Neuronal stem cell (in vitro differentiated cells): ENCODE data around the gene MILR1.

Experiments used
- DNase-seq: peaks from one replicate; pipeline ENCODE4 v3.0.0-alpha.2; 2013; ENCODE audit warnings: low spot score
- H2AFZ ChIP-seq: one replicate; pipeline ENCODE4 v1.6.1; 2013; ENCODE audit warnings: mild to moderate bottlenecking, low read length, inconsistent platforms
- H2AK5ac ChIP-seq: 2 replicates; pipeline ENCODE4 v1.6.1; 2013; ENCODE audit warnings: low read depth, mild to moderate bottlenecking, inconsistent platforms, low read length, moderate library complexity, mixed read lengths
- H2BK120ac ChIP-seq: 2 replicates; pipeline ENCODE4 v1.6.1; 2013; ENCODE audit warnings: low read depth, mild to moderate bottlenecking, inconsistent platforms, low read length, moderate library complexity, mixed read lengths
- H2BK12ac ChIP-seq: one replicate; pipeline ENCODE4 v1.6.1; 2013; ENCODE audit warnings: low read length, inconsistent platforms
- H2BK15ac ChIP-seq: 2 replicates; pipeline ENCODE4 v1.6.1; 2013; ENCODE audit warnings: mild to moderate bottlenecking, low read length, inconsistent platforms, mixed read lengths
- H2BK5ac ChIP-seq: one replicate; pipeline ENCODE4 v1.6.1; 2013; ENCODE audit warnings: inconsistent platforms, mild to moderate bottlenecking, low read length, moderate library complexity
- H3K14ac ChIP-seq: one replicate; pipeline ENCODE4 v1.6.1; 2013; ENCODE audit warnings: low read length, inconsistent platforms
- H3K18ac ChIP-seq: 2 replicates; pipeline ENCODE4 v1.6.1; 2013; ENCODE audit warnings: low read length, inconsistent platforms
- H3K23ac ChIP-seq: 2 replicates; pipeline ENCODE4 v1.6.1; 2013; ENCODE audit warnings: low read depth, mild to moderate bottlenecking, mixed read lengths, low read length, inconsistent platforms; ENCODE audit not compliant: poor library complexity
- H3K27ac ChIP-seq: replicated peaks from 3 replicates; pipeline ENCODE4 v1.5.1; 2013; ENCODE audit warnings: low read length, inconsistent platforms
- H3K27me3 ChIP-seq, 3 experiments: 2 replicates each; pipeline ENCODE4 v1.6.1; 2013; ENCODE audit warnings: low read length in 3 of 3, mild to moderate bottlenecking in 2 of 3, inconsistent platforms in 1 of 3, low read depth in 1 of 3, mixed read lengths in 1 of 3, moderate library complexity in 1 of 3; ENCODE audit not compliant: control insufficient read depth in 3 of 3, insufficient read depth in 3 of 3
- H3K36me3 ChIP-seq, 2 donors: replicated peaks in 1 of 2; 2 replicates each; pipeline ENCODE4 v1.6.1; 2013; ENCODE audit warnings: low read length in 2 of 2; ENCODE audit not compliant: control insufficient read depth in 2 of 2, insufficient read depth in 2 of 2
- H3K4ac ChIP-seq: 2 replicates; pipeline ENCODE4 v1.6.1; 2013; ENCODE audit warnings: inconsistent platforms, mild to moderate bottlenecking, low read length, moderate library complexity
- H3K4me1 ChIP-seq, 2 donors: 1 replicate in 1 of 2; 2 replicates in 1 of 2; pipeline ENCODE4 v1.6.1; 2013; ENCODE audit warnings: low read length in 2 of 2, low read depth in 1 of 2; ENCODE audit not compliant: control insufficient read depth in 2 of 2, insufficient read depth in 1 of 2
- H3K4me2 ChIP-seq: one replicate; pipeline ENCODE4 v1.6.1; 2013; ENCODE audit warnings: mild to moderate bottlenecking, low read length, inconsistent platforms; ENCODE audit not compliant: insufficient read depth, poor library complexity, severe bottlenecking
- H3K4me3 ChIP-seq, 2 donors: 2 replicates each; pipeline ENCODE4 v1.5.1; 2013; ENCODE audit warnings: low read length in 2 of 2, mild to moderate bottlenecking in 2 of 2, inconsistent platforms in 1 of 2, moderate library complexity in 1 of 2
- H3K79me1 ChIP-seq: one replicate; pipeline ENCODE4 v1.6.1; 2013; ENCODE audit warnings: low read depth, mild to moderate bottlenecking, inconsistent platforms, low read length, moderate library complexity
- H3K9ac ChIP-seq: one replicate; pipeline ENCODE4 v1.6.1; 2013; ENCODE audit warnings: mild to moderate bottlenecking, low read depth, low read length, inconsistent platforms; ENCODE audit not compliant: poor library complexity
- H3K9me3 ChIP-seq, 2 donors: replicated peaks in 1 of 2; 2 replicates each; pipeline versions ENCODE3 to v1.6.1; 2013; ENCODE audit warnings: low read length in 2 of 2, mild to moderate bottlenecking in 2 of 2, inconsistent platforms in 1 of 2, low read depth in 1 of 2, mixed read lengths in 1 of 2, moderate library complexity in 1 of 2; ENCODE audit not compliant: control insufficient read depth in 2 of 2, insufficient read depth in 1 of 2
- H4K8ac ChIP-seq: one replicate; pipeline ENCODE4 v1.6.1; 2013; ENCODE audit warnings: low read depth, mild to moderate bottlenecking, inconsistent platforms, low read length, moderate library complexity
- H4K91ac ChIP-seq: one replicate; pipeline ENCODE4 v1.6.1; 2013; ENCODE audit warnings: low read length, low read depth, mild to moderate bottlenecking, inconsistent platforms; ENCODE audit not compliant: poor library complexity
- WGBS, 2 donors: extraction: QIAGEN DNeasy Blood & Tissue Kit; methylation state at CpG; one replicate each; pipeline ENCODE4 v1.1.7; 2013; ENCODE audit warnings: missing lambda C conversion rate in 2 of 2, mixed read lengths in 1 of 2; ENCODE audit not compliant: insufficient read length in 2 of 2, insufficient replicate concordance in 1 of 2; ENCODE audit errors: extremely low coverage in 2 of 2; 5-methylcytosine and 5-hydroxymethylcytosine counted together

Gene MILR1

GRCh38 chr17:64410750-64411490 is 38.0 kb upstream of the MILR1 start:
- peaks cover 8 to 18% of the 10 kb centered on the region in 2 donors for H3K4me1 ChIP-seq
- no peak for DNase-seq
- H3K27ac ChIP-seq = peak overlapping the region; percentile 9
- peak overlapping the region; percentile 47 for H3K14ac ChIP-seq
- 81 to 100% methylated on average over 1 of the region's 4 CpGs for whole genome bisulfite sequencing, 2 donors
- H2BK120ac ChIP-seq = no peak overlapping the region
- H3K4ac ChIP-seq = no peak overlapping the region
- H3K4me3 ChIP-seq = peak overlapping the region in 1 of 2 donors; percentile 65
- H3K9me3 ChIP-seq = peaks cover 0 to 6% of the 10 kb centered on the region in 2 donors
- H3K9ac ChIP-seq = no peak overlapping the region
- H2BK12ac ChIP-seq = peak overlapping the region; percentile 82
- H3K23ac ChIP-seq = no peak overlapping the region
- H3K27me3 ChIP-seq = no peaks in the 10 kb centered on the region
- H2BK5ac ChIP-seq = no peak overlapping the region
- no peak overlapping the region for H4K8ac ChIP-seq
- peak overlapping the region; percentile 94 for H2AK5ac ChIP-seq
- H3K79me1 ChIP-seq = no peaks in the 10 kb centered on the region
- H3K4me2 ChIP-seq = no peak overlapping the region
- H2AFZ ChIP-seq = peak overlapping the region; percentile 66
- H2BK15ac ChIP-seq = peak overlapping the region; percentile 98
- peak overlapping the region; percentile 22 for H4K91ac ChIP-seq
- no peaks in the 10 kb centered on the region for H3K36me3 ChIP-seq
- H3K18ac ChIP-seq = peak overlapping the region; percentile 69

- WGBS, 2 donors = no CpG with 5 or more reads among the region's 24 CpGs
- DNase-seq = peak; percentile 53
- peak overlapping the region; percentile 84 for H3K18ac ChIP-seq
- H3K36me3 ChIP-seq = no peaks in the 10 kb centered on the region
- peak overlapping the region; percentile 98 for H2BK15ac ChIP-seq
- H3K4me3 ChIP-seq = peak overlapping the region; percentile 42 to 46
- H3K9ac ChIP-seq = peak overlapping the region; percentile 7
- no peaks in the 10 kb centered on the region for H3K79me1 ChIP-seq
- H4K91ac ChIP-seq = no peak overlapping the region
- peak overlapping the region; percentile 14 for H3K14ac ChIP-seq
- H2BK12ac ChIP-seq = peak overlapping the region; percentile 64
- H2AK5ac ChIP-seq = peak overlapping the region; percentile 94
- peak overlapping the region; percentile 85 for H3K4ac ChIP-seq
- no peaks in the 10 kb centered on the region for H3K9me3 ChIP-seq
- no peak overlapping the region for H3K23ac ChIP-seq
- peak overlapping the region; percentile 67 for H2BK5ac ChIP-seq
- H2AFZ ChIP-seq = peak overlapping the region; percentile 94
- peak overlapping the region; percentile 64 for H3K4me2 ChIP-seq
- peak overlapping the region; percentile 77 for H3K27ac ChIP-seq
- H4K8ac ChIP-seq = peak overlapping the region; percentile 29
- H3K27me3 ChIP-seq = no peaks in the 10 kb centered on the region
- H2BK120ac ChIP-seq = peak overlapping the region; percentile 93
- H3K4me1 ChIP-seq = peaks cover 8 to 18% of the 10 kb centered on the region in 2 donors
These were observed 36.7 kb upstream of the MILR1 start for GRCh38 chr17:64411999-64412771.

GRCh38 chr17:64412944-64413381 is 36.0 kb upstream of the MILR1 start:
- no CpG with 5 or more reads among the region's 2 CpGs for WGBS, 2 donors
- Histone ChIP-seq H2BK15ac (no peak overlapping the region), H2BK12ac (no peak overlapping the region), H3K9ac (no peak overlapping the region), H2BK120ac (no peak overlapping the region), H3K4me2 (no peak overlapping the region), H3K4ac (no peak overlapping the region), H3K27ac (no peak overlapping the region), H3K9me3 (no peaks in the 10 kb centered on the region), H2BK5ac (no peak overlapping the region), H3K4me3 (no peak overlapping the region), H2AK5ac (no peak overlapping the region), H3K23ac (no peak overlapping the region), H3K18ac (no peak overlapping the region), H3K27me3 (no peaks in the 10 kb centered on the region), H3K14ac (no peak overlapping the region), H4K8ac (no peak overlapping the region), H3K79me1 (no peaks in the 10 kb centered on the region), H3K36me3 (no peaks in the 10 kb centered on the region), H4K91ac (no peak overlapping the region), H3K4me1 (peaks cover 8 to 18% of the 10 kb centered on the region in 2 donors), H2AFZ (no peak overlapping the region)
- no peak for DNase-seq

GRCh38 chr17:64413513-64413912 is 35.4 kb upstream of the MILR1 start:
- no peak for DNase-seq
- Histone ChIP-seq H3K4ac (no peak overlapping the region), H2BK12ac (no peak overlapping the region), H3K79me1 (no peaks in the 10 kb centered on the region), H2BK15ac (no peak overlapping the region), H3K27ac (no peak overlapping the region), H3K18ac (no peak overlapping the region), H2BK5ac (no peak overlapping the region), H3K4me3 (no peak overlapping the region), H3K4me1 (peaks cover 8 to 18% of the 10 kb centered on the region in 2 donors), H2AK5ac (no peak overlapping the region), H3K23ac (no peak overlapping the region), H3K9me3 (no peaks in the 10 kb centered on the region), H3K4me2 (no peak overlapping the region), H4K91ac (no peak overlapping the region), H3K27me3 (no peaks in the 10 kb centered on the region), H4K8ac (no peak overlapping the region), H3K9ac (no peak overlapping the region), H2BK120ac (no peak overlapping the region), H3K36me3 (no peaks in the 10 kb centered on the region), H2AFZ (no peak overlapping the region), H3K14ac (no peak overlapping the region)
- WGBS, 2 donors = no CpG with 5 or more reads among the region's 4 CpGs
